Activated CD8-positive, alpha-beta memory T cell treated with anti-CD3 and anti-CD28 coated beads, Interleukin-2, amount 50 U/mL, for 1 hour (primary cell): ENCODE data around the gene C11orf86.
"Not testable (repeated sequence)": the region's sequence is repeated elsewhere in the genome, so short reads cannot be mapped to it uniquely, and the experiment has no call there.

Experiments used
- DNase-seq: peaks from one replicate; pipeline ENCODE4 v3.0.0-alpha.2; 2020; ENCODE audit errors: extremely low read depth

Gene C11orf86

GRCh38 chr11:66967670-66968425 is 7.3 kb upstream of the C11orf86 start:
- no peak for DNase-seq

GRCh38 chr11:66969584-66970225 is 5.4 kb upstream of the C11orf86 start:
- DNase-seq = no peak

- no peak for DNase-seq
Measured at GRCh38 chr11:66970371-66970806, 4.7 kb upstream of the C11orf86 start.

GRCh38 chr11:66970807-66971442 is 4.2 kb upstream of the C11orf86 start:
- no peak for DNase-seq

- DNase-seq = no peak
Measured at GRCh38 chr11:66971488-66971887, 3.6 kb upstream of the C11orf86 start.

- no peak for DNase-seq
Measured at GRCh38 chr11:66973956-66974580, 1.0 kb upstream of the C11orf86 start.

- DNase-seq = no peak
Measured at GRCh38 chr11:66975405-66976027, 412 bp downstream of the C11orf86 start.

GRCh38 chr11:66976028-66976467 is 944 bp downstream of the C11orf86 start:
- no peak for DNase-seq

- DNase-seq = no peak
Measured at GRCh38 chr11:66976925-66977324, 1.8 kb downstream of the C11orf86 start.

GRCh38 chr11:66978229-66978628 is 3.1 kb downstream of the C11orf86 start:
- no peak for DNase-seq

GRCh38 chr11:66978717-66979116 is 3.6 kb downstream of the C11orf86 start:
- no peak for DNase-seq

- no peak for DNase-seq
Measured at GRCh38 chr11:66979336-66979980, 4.4 kb downstream of the C11orf86 start.

- DNase-seq = no peak
Measured at GRCh38 chr11:66981976-66982578, 7.0 kb downstream of the C11orf86 start.

- DNase-seq = no peak
Measured at GRCh38 chr11:66983275-66983924, 8.3 kb downstream of the C11orf86 start.

- no peak for DNase-seq
Measured at GRCh38 chr11:66985508-66986177, 10.5 kb downstream of the C11orf86 start.

- DNase-seq = no peak
Measured at GRCh38 chr11:66986178-66986545, 11.1 kb downstream of the C11orf86 start.

- no peak for DNase-seq
Measured at GRCh38 chr11:66987158-66987620, 12.1 kb downstream of the C11orf86 start.

- no peak for DNase-seq
Measured at GRCh38 chr11:66987924-66988637, 13.0 kb downstream of the C11orf86 start.

- DNase-seq = not testable (repeated sequence)
Measured at GRCh38 chr11:66988741-66989140, 13.6 kb downstream of the C11orf86 start.
